GM23338 (cell line): ENCODE measurements around the gene CNRIP1. TPM values are rescaled to one million over a fixed set of nuclear protein-coding genes. Genes with fewer than 3 reads are reported as not detected.

Experiments used
- polyA plus RNA-seq: library from polyadenylated mRNA; unstranded; fragments of >200 nt; fragmentation: Nextera tagmentation; extraction: Ambion mirVana; gene quantifications from 2 replicates; pipeline ENCODE4 v1.2.1, GENCODE V29; 2016
- total RNA-seq: library from RNA; depleted of rRNA; stranded (reverse); fragments of >200 nt; shearing (Covaris generic); gene quantifications from 2 replicates; pipeline ENCODE4 v1.2.3, GENCODE V29; 2014; rRNA removed

Gene CNRIP1
- total and polyA plus RNA-seq, 2 experiments from 2014 or later: 5.9 to 6.9 TPM

Other genes starting within 250 kb of the CNRIP1 start
- gene PNO1, start 162.1 kb downstream of the CNRIP1 start, total RNA-seq: 31.1 and 34.6 TPM in 2 replicates
- gene PNO1, start 162.1 kb downstream of the CNRIP1 start, polyA plus RNA-seq: 39.4 and 43.7 TPM in 2 replicates
- 49.6 and 52.7 TPM in 2 replicates for gene PPP3R1, start 67.4 kb downstream of the CNRIP1 start, total RNA-seq
- gene PPP3R1, start 67.4 kb downstream of the CNRIP1 start, polyA plus RNA-seq: 7.9 and 9.0 TPM in 2 replicates
- gene PLEK, start 45.3 kb upstream of the CNRIP1 start, total RNA-seq: not detected in 2 replicates
- 0.06 and 0.12 TPM in 2 replicates for gene PLEK, start 45.3 kb upstream of the CNRIP1 start, polyA plus RNA-seq
- 1.1 and 1.3 TPM in 2 replicates for gene FBXO48, start 147.3 kb upstream of the CNRIP1 start, total RNA-seq
- 0.96 and 1.3 TPM in 2 replicates for gene FBXO48, start 147.3 kb upstream of the CNRIP1 start, polyA plus RNA-seq
- 3.7 and 6.6 TPM in 2 replicates for gene APLF, start 147.6 kb upstream of the CNRIP1 start, total RNA-seq
- gene APLF, start 147.6 kb upstream of the CNRIP1 start, polyA plus RNA-seq: 2.4 and 3.0 TPM in 2 replicates